ENCODE measurements around the gene MYO10.
"Not testable (repeated sequence)": the region's sequence is repeated elsewhere in the genome, so short reads cannot be mapped to it uniquely, and the experiment has no call there.

MYO10 gene

DNA sequence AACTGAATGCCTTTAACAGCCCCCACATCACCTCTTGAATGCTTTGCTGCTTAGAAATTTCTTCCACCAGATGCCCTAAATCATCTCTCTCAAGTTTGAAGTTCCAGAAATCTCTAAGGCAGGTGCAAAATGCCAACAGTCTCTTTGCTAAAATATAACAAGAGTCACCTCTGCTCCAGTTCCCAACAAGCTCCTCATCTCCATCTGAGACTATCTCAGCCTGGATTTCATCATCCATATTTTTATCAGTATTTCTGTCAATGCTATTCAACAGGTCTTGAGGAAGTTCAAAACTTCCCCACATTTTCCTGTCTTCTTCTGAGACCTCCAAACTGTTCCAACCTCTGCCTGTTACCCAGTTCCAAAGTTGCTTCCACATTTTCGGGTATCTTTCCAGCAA lies 61.7 kb downstream of the MYO10 start:
- not testable (repeated sequence) for H3K4me3 ChIP-seq (ENCODE audit: extremely low read depth, insufficient read depth, low read length, poor library complexity, severe bottlenecking); H3K27ac ChIP-seq (ENCODE audit: low read depth, low read length, severe bottlenecking)
- Histone ChIP-seq H3K9me3 (ENCODE audit: control insufficient read depth, low read length) (peaks cover 13% of the 10 kb centered on the region), H3K4me1 (ENCODE audit: control insufficient read depth, insufficient read depth, low read length, poor library complexity, severe bottlenecking) (peaks cover 19% of the 10 kb centered on the region), H3K36me3 (ENCODE audit: control insufficient read depth, insufficient read depth, low read length) (peaks cover 92% of the 10 kb centered on the region)
- WGBS, 2 experiments (ENCODE audit: insufficient coverage in 2 of 2): 100% methylated on average over 1 of the region's 1 CpG; no CpG with 5 or more reads in 1 of the 2 experiments

- 100% methylated on average over 2 of the region's 4 CpGs; no CpG with 5 or more reads in 1 of the 2 experiments for WGBS, 2 experiments (ENCODE audit: insufficient coverage in 2 of 2)
- peaks cover 13% of the 10 kb centered on the region for H3K9me3 ChIP-seq (ENCODE audit: control insufficient read depth, low read length)
- peaks cover 35% of the 10 kb centered on the region for H3K4me1 ChIP-seq (ENCODE audit: control insufficient read depth, insufficient read depth, low read length, poor library complexity, severe bottlenecking)
- no peak overlapping the region for H3K4me3 ChIP-seq (ENCODE audit: extremely low read depth, insufficient read depth, low read length, poor library complexity, severe bottlenecking)
- H3K36me3 ChIP-seq (ENCODE audit: control insufficient read depth, insufficient read depth, low read length): peaks cover 88% of the 10 kb centered on the region
- no peak overlapping the region for H3K27ac ChIP-seq (ENCODE audit: low read depth, low read length, severe bottlenecking)
Observed at GRCh38 chr5:16871746-16872339, 64.2 kb downstream of the MYO10 start.

GRCh38 chr5:16870878-16871277 lies 65.2 kb downstream of the MYO10 start:
- 86 to 100% methylated on average over 1 of the region's 1 CpG for WGBS, 2 experiments (ENCODE audit: insufficient coverage in 2 of 2)
- Histone ChIP-seq H3K27ac (ENCODE audit: low read depth, low read length, severe bottlenecking) (no peak overlapping the region), H3K36me3 (ENCODE audit: control insufficient read depth, insufficient read depth, low read length) (peaks cover 88% of the 10 kb centered on the region), H3K4me3 (ENCODE audit: extremely low read depth, insufficient read depth, low read length, poor library complexity, severe bottlenecking) (no peak overlapping the region), H3K9me3 (ENCODE audit: control insufficient read depth, low read length) (peaks cover 13% of the 10 kb centered on the region), H3K4me1 (ENCODE audit: control insufficient read depth, insufficient read depth, low read length, poor library complexity, severe bottlenecking) (peaks cover 41% of the 10 kb centered on the region)

DNA sequence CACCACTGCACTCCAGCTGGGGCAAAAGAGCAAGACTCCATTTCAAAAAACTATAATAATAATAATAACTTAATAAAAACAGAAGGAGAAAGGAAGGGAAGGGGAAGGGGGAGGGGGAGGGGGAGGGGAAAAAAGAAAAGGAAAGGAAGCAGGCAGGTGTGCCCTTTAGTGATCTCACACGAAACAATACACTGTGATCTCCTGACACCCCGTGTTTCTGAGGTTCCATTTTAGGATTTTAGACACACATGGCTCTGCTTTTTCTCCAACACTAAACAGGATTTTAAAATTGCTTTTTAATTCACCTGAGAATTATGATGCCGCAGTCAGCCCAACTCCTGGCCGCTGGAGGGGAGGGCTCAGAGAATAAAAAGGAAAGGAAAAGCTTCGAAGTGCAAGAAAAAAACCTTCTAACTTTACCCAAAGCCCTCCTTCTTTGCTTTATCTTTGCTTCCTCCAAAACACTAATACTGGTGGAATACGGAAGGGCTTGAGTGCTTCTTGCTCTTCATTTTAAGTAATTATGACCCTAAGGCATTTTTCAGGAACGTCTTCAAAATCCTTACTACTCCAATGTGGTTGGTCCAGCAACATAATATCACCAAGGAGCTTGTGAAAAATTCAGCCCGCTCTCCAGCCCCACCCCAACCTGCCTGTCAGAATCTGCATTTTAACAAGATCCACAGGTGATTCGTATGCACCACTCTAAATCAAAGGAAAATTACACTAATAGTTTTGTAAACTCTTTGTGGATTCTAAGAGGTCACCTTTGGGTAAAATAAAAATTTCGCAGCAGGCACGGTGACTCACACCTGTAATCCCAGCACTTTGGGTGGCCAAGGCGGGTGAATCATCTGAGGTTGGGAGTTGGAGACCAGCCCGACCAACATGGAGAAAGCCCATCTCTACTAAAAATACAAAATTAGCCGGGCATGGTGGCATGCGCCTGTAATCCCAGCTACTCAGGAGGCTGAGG lies 66.0 kb downstream of the MYO10 start:
- Histone ChIP-seq H3K9me3 (ENCODE audit: control insufficient read depth, low read length) (peaks cover 6% of the 10 kb centered on the region), H3K4me3 (ENCODE audit: extremely low read depth, insufficient read depth, low read length, poor library complexity, severe bottlenecking) (no peak overlapping the region), H3K27ac (ENCODE audit: low read depth, low read length, severe bottlenecking) (no peak overlapping the region), H3K4me1 (ENCODE audit: control insufficient read depth, insufficient read depth, low read length, poor library complexity, severe bottlenecking) (peaks cover 41% of the 10 kb centered on the region), H3K36me3 (ENCODE audit: control insufficient read depth, insufficient read depth, low read length) (peaks cover 86% of the 10 kb centered on the region)
- 87 to 94% methylated on average over 7 to 13 of the region's 15 CpGs for WGBS, 2 experiments (ENCODE audit: insufficient coverage in 2 of 2)

GRCh38 chr5:16867577-16867953 lies 68.5 kb downstream of the MYO10 start:
- Histone ChIP-seq H3K9me3 (ENCODE audit: control insufficient read depth, low read length) (no peaks in the 10 kb centered on the region), H3K36me3 (ENCODE audit: control insufficient read depth, insufficient read depth, low read length) (peaks cover 77% of the 10 kb centered on the region), H3K27ac (ENCODE audit: low read depth, low read length, severe bottlenecking) (no peak overlapping the region), H3K4me3 (ENCODE audit: extremely low read depth, insufficient read depth, low read length, poor library complexity, severe bottlenecking) (no peak overlapping the region), H3K4me1 (ENCODE audit: control insufficient read depth, insufficient read depth, low read length, poor library complexity, severe bottlenecking) (peaks cover 57% of the 10 kb centered on the region)
- 88 to 100% methylated on average over 1 of the region's 3 CpGs for WGBS, 2 experiments (ENCODE audit: insufficient coverage in 2 of 2)

GRCh38 chr5:16866795-16867576 lies 69.1 kb downstream of the MYO10 start:
- Histone ChIP-seq H3K36me3 (ENCODE audit: control insufficient read depth, insufficient read depth, low read length) (peaks cover 75% of the 10 kb centered on the region), H3K27ac (ENCODE audit: low read depth, low read length, severe bottlenecking) (peak overlapping the region; percentile 37), H3K4me1 (ENCODE audit: control insufficient read depth, insufficient read depth, low read length, poor library complexity, severe bottlenecking) (peaks cover 57% of the 10 kb centered on the region), H3K4me3 (ENCODE audit: extremely low read depth, insufficient read depth, low read length, poor library complexity, severe bottlenecking) (no peak overlapping the region), H3K9me3 (ENCODE audit: control insufficient read depth, low read length) (no peaks in the 10 kb centered on the region)
- 48% methylated on average over 12 to 14 of the region's 17 CpGs for WGBS, 2 experiments (ENCODE audit: insufficient coverage in 2 of 2)

- peak overlapping the region; percentile 41 for H3K27ac ChIP-seq (ENCODE audit: low read depth, low read length, severe bottlenecking)
- peaks cover 49% of the 10 kb centered on the region for H3K4me1 ChIP-seq (ENCODE audit: control insufficient read depth, insufficient read depth, low read length, poor library complexity, severe bottlenecking)
- 81 to 88% methylated on average over 4 of the region's 4 CpGs for WGBS, 2 experiments (ENCODE audit: insufficient coverage in 2 of 2)
- peaks cover 75% of the 10 kb centered on the region for H3K36me3 ChIP-seq (ENCODE audit: control insufficient read depth, insufficient read depth, low read length)
- H3K9me3 ChIP-seq (ENCODE audit: control insufficient read depth, low read length): no peaks in the 10 kb centered on the region
- H3K4me3 ChIP-seq (ENCODE audit: extremely low read depth, insufficient read depth, low read length, poor library complexity, severe bottlenecking): no peak overlapping the region
Observed at GRCh38 chr5:16866273-16866672, 69.8 kb downstream of the MYO10 start.

- Histone ChIP-seq H3K4me1 (ENCODE audit: control insufficient read depth, insufficient read depth, low read length, poor library complexity, severe bottlenecking) (peaks cover 39% of the 10 kb centered on the region), H3K36me3 (ENCODE audit: control insufficient read depth, insufficient read depth, low read length) (peaks cover 76% of the 10 kb centered on the region), H3K9me3 (ENCODE audit: control insufficient read depth, low read length) (no peaks in the 10 kb centered on the region), H3K4me3 (ENCODE audit: extremely low read depth, insufficient read depth, low read length, poor library complexity, severe bottlenecking) (no peak overlapping the region), H3K27ac (ENCODE audit: low read depth, low read length, severe bottlenecking) (no peak overlapping the region)
- 95 to 97% methylated on average over 6 to 7 of the region's 8 CpGs for WGBS, 2 experiments (ENCODE audit: insufficient coverage in 2 of 2)
Observed at GRCh38 chr5:16865151-16865550, 70.9 kb downstream of the MYO10 start.

DNA sequence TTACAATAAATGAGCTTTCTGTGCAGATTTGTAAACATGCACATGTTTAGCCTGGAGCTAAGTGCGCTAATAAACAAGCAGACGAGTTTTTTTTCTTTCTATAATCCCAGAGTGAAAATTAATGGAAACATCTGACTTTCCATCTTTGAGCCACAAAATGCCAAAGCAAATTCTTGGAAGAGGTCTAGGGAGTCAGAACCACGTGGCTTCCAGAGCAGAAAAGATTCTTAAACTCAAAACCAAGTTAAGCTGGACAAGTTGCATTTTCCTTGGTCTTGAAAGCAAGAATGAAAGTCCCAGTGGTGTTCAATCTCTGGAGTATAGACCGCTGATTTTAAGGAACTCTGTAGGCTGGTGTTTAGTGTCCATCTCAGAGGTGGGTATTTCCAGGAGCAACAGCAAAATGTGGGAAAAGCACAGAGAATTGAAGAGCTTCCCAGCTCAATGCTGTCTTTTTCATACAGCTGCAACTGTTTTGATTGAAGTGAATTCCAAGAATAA lies 71.4 kb downstream of the MYO10 start:
- no peak overlapping the region for H3K4me3 ChIP-seq (ENCODE audit: extremely low read depth, insufficient read depth, low read length, poor library complexity, severe bottlenecking)
- peaks cover 76% of the 10 kb centered on the region for H3K36me3 ChIP-seq (ENCODE audit: control insufficient read depth, insufficient read depth, low read length)
- H3K9me3 ChIP-seq (ENCODE audit: control insufficient read depth, low read length): no peaks in the 10 kb centered on the region
- H3K27ac ChIP-seq (ENCODE audit: low read depth, low read length, severe bottlenecking): no peak overlapping the region
- 79 to 100% methylated on average over 3 to 4 of the region's 4 CpGs for WGBS, 2 experiments (ENCODE audit: insufficient coverage in 2 of 2)
- peaks cover 39% of the 10 kb centered on the region for H3K4me1 ChIP-seq (ENCODE audit: control insufficient read depth, insufficient read depth, low read length, poor library complexity, severe bottlenecking)

DNA sequence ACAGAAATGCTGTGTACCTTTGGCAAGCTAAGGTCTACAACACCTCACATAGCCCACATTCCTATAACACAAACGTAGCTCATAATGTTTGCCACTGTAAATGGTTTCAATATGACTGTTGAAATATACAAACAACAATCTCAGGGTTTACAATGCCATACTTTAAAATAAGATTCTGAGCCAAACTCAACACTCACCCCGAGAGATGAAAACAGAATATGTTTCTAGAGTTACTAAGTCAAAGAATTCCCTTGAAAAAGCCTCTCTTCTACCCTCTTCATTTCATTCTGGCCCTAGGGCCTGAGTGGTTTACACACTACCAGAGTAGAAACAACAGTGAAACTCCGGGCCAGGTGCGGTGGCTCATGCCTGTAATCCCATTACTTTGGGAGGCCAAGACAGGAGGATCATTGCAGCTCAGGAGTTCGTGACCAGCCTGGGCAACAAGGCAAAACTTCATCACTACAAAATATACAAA lies 72.6 kb downstream of the MYO10 start:
- H3K27ac ChIP-seq (ENCODE audit: low read depth, low read length, severe bottlenecking): peak overlapping the region; percentile 42
- peaks cover 5% of the 10 kb centered on the region for H3K9me3 ChIP-seq (ENCODE audit: control insufficient read depth, low read length)
- no peak overlapping the region for H3K4me3 ChIP-seq (ENCODE audit: extremely low read depth, insufficient read depth, low read length, poor library complexity, severe bottlenecking)
- H3K36me3 ChIP-seq (ENCODE audit: control insufficient read depth, insufficient read depth, low read length): peaks cover 82% of the 10 kb centered on the region
- WGBS, 2 experiments (ENCODE audit: insufficient coverage in 2 of 2): 96 to 100% methylated on average over 3 of the region's 5 CpGs
- H3K4me1 ChIP-seq (ENCODE audit: control insufficient read depth, insufficient read depth, low read length, poor library complexity, severe bottlenecking): peaks cover 39% of the 10 kb centered on the region

Measured in mesodermal cell (in vitro differentiated cells).